GM21367 (cell line): ENCODE measurements around the gene STXBP1.

Experiments used
- ATAC-seq: cut with Tn5 transposase; IDR thresholded peaks from one replicate; pipeline ENCODE4 v1.9.1; 2021; ENCODE audit not compliant: unreplicated experiment

STXBP1 gene

GRCh38 chr9:127711226-127711701 is 99.2 kb downstream of the STXBP1 start:
- no peak for ATAC-seq

GRCh38 chr9:127711831-127712274 is 99.8 kb downstream of the STXBP1 start:
- no peak for ATAC-seq

GRCh38 chr9:127712371-127712770 is 100.3 kb downstream of the STXBP1 start:
- ATAC-seq = no peak

GRCh38 chr9:127712867-127713266 is 100.8 kb downstream of the STXBP1 start:
- no peak for ATAC-seq

GRCh38 chr9:127714020-127714750 is 102.1 kb downstream of the STXBP1 start:
- no peak for ATAC-seq

GRCh38 chr9:127714951-127715469 is 102.9 kb downstream of the STXBP1 start:
- ATAC-seq = no peak

- ATAC-seq = peak; percentile 86
Observed at GRCh38 chr9:127715470-127716337, 103.6 kb downstream of the STXBP1 start, which contains the start of the genes PTRH1 and TTC16. TSS of gene PTRH1 (minus strand) at chr9:127715663. CDS start at chr9:127715639, 24 bp downstream. TSS of gene TTC16 (plus strand) at chr9:127716079. CDS start at chr9:127716146, 67 bp downstream.

- ATAC-seq = no peak
Observed at GRCh38 chr9:127716412-127716811, 104.3 kb downstream of the STXBP1 start.

GRCh38 chr9:127717766-127718165 is 105.7 kb downstream of the STXBP1 start:
- no peak for ATAC-seq

- no peak for ATAC-seq
Observed at GRCh38 chr9:127720031-127720864, 108.2 kb downstream of the STXBP1 start.

- ATAC-seq = no peak
Observed at GRCh38 chr9:127720865-127721227, 108.8 kb downstream of the STXBP1 start.

GRCh38 chr9:127721391-127721821 is 109.3 kb downstream of the STXBP1 start:
- ATAC-seq = no peak

- no peak for ATAC-seq
Observed at GRCh38 chr9:127722055-127722745, 110.1 kb downstream of the STXBP1 start.

- ATAC-seq = no peak
Observed at GRCh38 chr9:127723013-127723412, 110.9 kb downstream of the STXBP1 start.

- no peak for ATAC-seq
Observed at GRCh38 chr9:127723444-127723843, 111.4 kb downstream of the STXBP1 start.

- ATAC-seq = no peak
Observed at GRCh38 chr9:127724012-127724411, 111.9 kb downstream of the STXBP1 start.

- ATAC-seq = no peak
Observed at GRCh38 chr9:127726871-127727270, 114.8 kb downstream of the STXBP1 start.

- no peak for ATAC-seq
Observed at GRCh38 chr9:127728808-127729207, 116.7 kb downstream of the STXBP1 start.

- ATAC-seq = no peak
Observed at GRCh38 chr9:127729522-127730256, 117.6 kb downstream of the STXBP1 start.
